ENCODE measurements around the gene DOCK2. TPM values are rescaled to one million over a fixed set of nuclear protein-coding genes. Genes with fewer than 3 reads are reported as not detected.

DOCK2 gene
- total RNA-seq, 1 experiment from 2014 or later: 4.6 TPM

DNA sequence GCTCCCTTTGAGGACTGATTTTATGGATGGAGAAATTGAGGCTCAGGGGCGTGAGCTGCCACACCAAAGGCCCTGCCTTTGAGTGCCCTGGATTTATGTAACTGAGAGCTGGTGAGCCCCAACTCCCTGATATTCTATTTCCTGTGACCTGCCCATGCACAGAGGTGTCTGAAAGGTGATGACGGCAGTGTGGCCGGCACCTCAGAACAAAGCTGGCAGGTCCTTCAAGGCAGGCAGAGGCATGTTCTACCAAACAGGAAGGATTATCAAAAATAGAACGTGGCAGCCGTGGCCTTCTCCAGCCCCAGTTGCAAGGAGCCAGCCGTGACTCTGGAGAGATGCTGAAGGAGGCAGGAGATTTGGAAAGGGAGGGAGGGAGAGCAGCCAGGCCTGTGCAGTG lies 307.0 kb downstream of the DOCK2 start:
- peaks cover 19% of the 10 kb centered on the region for H3K4me1 Mint-ChIP-seq
- no peaks in the 10 kb centered on the region; the same call in 1 of the 2 replicates for H3K27me3 Mint-ChIP-seq (ENCODE audit: low read depth)
- POLR2A ChIA-PET: no interaction called here
- no peaks in the 10 kb centered on the region for H3K9me3 Mint-ChIP-seq
- TF ChIP-seq ZNF263 (CRISPR knock-in tag; IDR thresholded peaks at IDR 0.05; ENCODE audit: low read depth): no peak
- ATAC-seq (no peak), DNase-seq (ENCODE audit: low spot score) (no peak)
- CTCF ChIA-PET: no interaction called here
- no peaks in the 10 kb centered on the region for H3K36me3 Mint-ChIP-seq
- H3K4me3 Mint-ChIP-seq: no peak overlapping the region
- H3K27ac Mint-ChIP-seq: no peak overlapping the region

DNA sequence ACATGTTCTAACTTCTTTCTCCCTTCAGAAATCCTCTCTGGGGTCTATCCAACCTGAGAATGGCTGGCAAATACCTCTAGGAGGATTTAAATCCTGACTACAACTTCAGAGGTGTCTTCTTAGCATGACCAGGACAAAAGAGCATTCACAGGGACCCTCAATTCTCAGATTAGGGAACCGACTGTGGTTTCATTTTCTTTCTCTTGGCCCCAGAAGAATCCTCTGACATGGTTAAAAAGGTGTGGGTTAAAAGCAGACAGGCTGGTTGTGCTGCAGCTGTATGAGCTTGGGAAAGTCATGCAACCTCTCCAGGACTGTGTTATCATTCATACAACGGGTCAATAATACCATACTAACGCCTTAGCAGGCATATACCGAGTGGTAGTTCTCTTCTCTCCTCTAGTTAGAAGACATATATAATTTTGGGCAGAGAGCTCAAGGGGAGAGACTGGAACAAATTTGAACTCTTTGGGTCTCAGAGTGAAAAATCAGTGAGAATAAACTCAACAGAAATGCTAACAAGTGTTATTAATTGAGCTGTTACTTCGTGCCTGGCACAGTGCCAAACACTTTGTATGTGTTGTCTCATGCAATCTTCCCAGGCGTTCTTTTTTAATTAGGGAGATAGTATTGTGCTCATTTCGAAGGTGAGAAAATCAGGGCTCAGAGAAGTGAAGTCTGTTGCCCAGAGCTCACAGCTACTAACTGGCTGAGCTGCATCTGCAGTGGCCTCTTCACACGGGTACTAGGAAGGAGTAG lies 308.0 kb downstream of the DOCK2 start:
- ATAC-seq: no peak
- no peak overlapping the region for H3K4me3 Mint-ChIP-seq
- no peaks in the 10 kb centered on the region for H3K9me3 Mint-ChIP-seq
- CTCF ChIA-PET: interaction anchor here (1.1 to 2.4 kb wide), 4 partner anchors 26 to 239 kb away, joined by 3 to 13 read pairs (median 5); partner anchors contain the start of gene INSYN2B
- no peak overlapping the region; the same call in 1 of the 2 replicates for H3K27ac Mint-ChIP-seq
- peaks cover 19% of the 10 kb centered on the region for H3K4me1 Mint-ChIP-seq
- no peaks in the 10 kb centered on the region for H3K36me3 Mint-ChIP-seq
- POLR2A ChIA-PET: no interaction called here
- no peaks in the 10 kb centered on the region; the same call in 1 of the 2 replicates for H3K27me3 Mint-ChIP-seq (ENCODE audit: low read depth)
- TF ChIP-seq SOX15 (CRISPR knock-in tag; IDR thresholded peaks at IDR 0.05): no peak
- TF ChIP-seq MXD4 (CRISPR knock-in tag; IDR thresholded peaks at IDR 0.05; ENCODE audit: borderline replicate concordance): no peak
- no peak for TF ChIP-seq CBFB (CRISPR knock-in tag; IDR thresholded peaks at IDR 0.05; ENCODE audit: low read depth)
- TF ChIP-seq NR3C1 (CRISPR knock-in tag; conservative IDR thresholded peaks at IDR 0.05; ENCODE audit: low read depth): no peak
- TF ChIP-seq, protein P1, sequence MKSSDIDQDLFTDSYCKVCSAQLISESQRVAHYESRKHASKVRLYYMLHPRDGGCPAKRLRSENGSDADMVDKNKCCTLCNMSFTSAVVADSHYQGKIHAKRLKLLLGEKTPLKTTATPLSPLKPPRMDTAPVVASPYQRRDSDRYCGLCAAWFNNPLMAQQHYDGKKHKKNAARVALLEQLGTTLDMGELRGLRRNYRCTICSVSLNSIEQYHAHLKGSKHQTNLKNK (CRISPR knock-in tag; IDR thresholded peaks at IDR 0.05): no peak
- TF ChIP-seq, protein P2, sequence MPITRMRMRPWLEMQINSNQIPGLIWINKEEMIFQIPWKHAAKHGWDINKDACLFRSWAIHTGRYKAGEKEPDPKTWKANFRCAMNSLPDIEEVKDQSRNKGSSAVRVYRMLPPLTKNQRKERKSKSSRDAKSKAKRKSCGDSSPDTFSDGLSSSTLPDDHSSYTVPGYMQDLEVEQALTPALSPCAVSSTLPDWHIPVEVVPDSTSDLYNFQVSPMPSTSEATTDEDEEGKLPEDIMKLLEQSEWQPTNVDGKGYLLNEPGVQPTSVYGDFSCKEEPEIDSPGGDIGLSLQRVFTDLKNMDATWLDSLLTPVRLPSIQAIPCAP (CRISPR knock-in tag; IDR thresholded peaks at IDR 0.05): no peak
- no peak for TF ChIP-seq TCF7 (CRISPR knock-in tag; IDR thresholded peaks at IDR 0.05; ENCODE audit: low read depth)
- TF ChIP-seq, protein P3, sequence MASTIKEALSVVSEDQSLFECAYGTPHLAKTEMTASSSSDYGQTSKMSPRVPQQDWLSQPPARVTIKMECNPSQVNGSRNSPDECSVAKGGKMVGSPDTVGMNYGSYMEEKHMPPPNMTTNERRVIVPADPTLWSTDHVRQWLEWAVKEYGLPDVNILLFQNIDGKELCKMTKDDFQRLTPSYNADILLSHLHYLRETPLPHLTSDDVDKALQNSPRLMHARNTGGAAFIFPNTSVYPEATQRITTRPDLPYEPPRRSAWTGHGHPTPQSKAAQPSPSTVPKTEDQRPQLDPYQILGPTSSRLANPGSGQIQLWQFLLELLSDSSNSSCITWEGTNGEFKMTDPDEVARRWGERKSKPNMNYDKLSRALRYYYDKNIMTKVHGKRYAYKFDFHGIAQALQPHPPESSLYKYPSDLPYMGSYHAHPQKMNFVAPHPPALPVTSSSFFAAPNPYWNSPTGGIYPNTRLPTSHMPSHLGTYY (CRISPR knock-in tag; IDR thresholded peaks at IDR 0.05): no peak
- TF ChIP-seq SMAD3 (CRISPR knock-in tag; IDR thresholded peaks at IDR 0.05; ENCODE audit: borderline replicate concordance): no peak
- TF ChIP-seq, protein P4, sequence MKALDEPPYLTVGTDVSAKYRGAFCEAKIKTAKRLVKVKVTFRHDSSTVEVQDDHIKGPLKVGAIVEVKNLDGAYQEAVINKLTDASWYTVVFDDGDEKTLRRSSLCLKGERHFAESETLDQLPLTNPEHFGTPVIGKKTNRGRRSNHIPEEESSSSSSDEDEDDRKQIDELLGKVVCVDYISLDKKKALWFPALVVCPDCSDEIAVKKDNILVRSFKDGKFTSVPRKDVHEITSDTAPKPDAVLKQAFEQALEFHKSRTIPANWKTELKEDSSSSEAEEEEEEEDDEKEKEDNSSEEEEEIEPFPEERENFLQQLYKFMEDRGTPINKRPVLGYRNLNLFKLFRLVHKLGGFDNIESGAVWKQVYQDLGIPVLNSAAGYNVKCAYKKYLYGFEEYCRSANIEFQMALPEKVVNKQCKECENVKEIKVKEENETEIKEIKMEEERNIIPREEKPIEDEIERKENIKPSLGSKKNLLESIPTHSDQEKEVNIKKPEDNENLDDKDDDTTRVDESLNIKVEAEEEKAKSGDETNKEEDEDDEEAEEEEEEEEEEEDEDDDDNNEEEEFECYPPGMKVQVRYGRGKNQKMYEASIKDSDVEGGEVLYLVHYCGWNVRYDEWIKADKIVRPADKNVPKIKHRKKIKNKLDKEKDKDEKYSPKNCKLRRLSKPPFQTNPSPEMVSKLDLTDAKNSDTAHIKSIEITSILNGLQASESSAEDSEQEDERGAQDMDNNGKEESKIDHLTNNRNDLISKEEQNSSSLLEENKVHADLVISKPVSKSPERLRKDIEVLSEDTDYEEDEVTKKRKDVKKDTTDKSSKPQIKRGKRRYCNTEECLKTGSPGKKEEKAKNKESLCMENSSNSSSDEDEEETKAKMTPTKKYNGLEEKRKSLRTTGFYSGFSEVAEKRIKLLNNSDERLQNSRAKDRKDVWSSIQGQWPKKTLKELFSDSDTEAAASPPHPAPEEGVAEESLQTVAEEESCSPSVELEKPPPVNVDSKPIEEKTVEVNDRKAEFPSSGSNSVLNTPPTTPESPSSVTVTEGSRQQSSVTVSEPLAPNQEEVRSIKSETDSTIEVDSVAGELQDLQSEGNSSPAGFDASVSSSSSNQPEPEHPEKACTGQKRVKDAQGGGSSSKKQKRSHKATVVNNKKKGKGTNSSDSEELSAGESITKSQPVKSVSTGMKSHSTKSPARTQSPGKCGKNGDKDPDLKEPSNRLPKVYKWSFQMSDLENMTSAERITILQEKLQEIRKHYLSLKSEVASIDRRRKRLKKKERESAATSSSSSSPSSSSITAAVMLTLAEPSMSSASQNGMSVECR (CRISPR knock-in tag; IDR thresholded peaks at IDR 0.05; ENCODE audit: borderline replicate concordance): no peak
- TF ChIP-seq GRHL2 (CRISPR knock-in tag; IDR thresholded peaks at IDR 0.05; ENCODE audit: insufficient replicate concordance, severe bottlenecking): no peak
- TF ChIP-seq ZNF263 (CRISPR knock-in tag; IDR thresholded peaks at IDR 0.05; ENCODE audit: low read depth): no peak
- no peak for TF ChIP-seq NFYB (CRISPR knock-in tag; conservative IDR thresholded peaks at IDR 0.05; ENCODE audit: low read depth)
- no peak for TF ChIP-seq CREM (CRISPR knock-in tag; IDR thresholded peaks at IDR 0.05)
- TF ChIP-seq ZNF138 (CRISPR knock-in tag; conservative IDR thresholded peaks at IDR 0.05): no peak
- TF ChIP-seq, protein P5, sequence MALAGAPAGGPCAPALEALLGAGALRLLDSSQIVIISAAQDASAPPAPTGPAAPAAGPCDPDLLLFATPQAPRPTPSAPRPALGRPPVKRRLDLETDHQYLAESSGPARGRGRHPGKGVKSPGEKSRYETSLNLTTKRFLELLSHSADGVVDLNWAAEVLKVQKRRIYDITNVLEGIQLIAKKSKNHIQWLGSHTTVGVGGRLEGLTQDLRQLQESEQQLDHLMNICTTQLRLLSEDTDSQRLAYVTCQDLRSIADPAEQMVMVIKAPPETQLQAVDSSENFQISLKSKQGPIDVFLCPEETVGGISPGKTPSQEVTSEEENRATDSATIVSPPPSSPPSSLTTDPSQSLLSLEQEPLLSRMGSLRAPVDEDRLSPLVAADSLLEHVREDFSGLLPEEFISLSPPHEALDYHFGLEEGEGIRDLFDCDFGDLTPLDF (CRISPR knock-in tag; IDR thresholded peaks at IDR 0.05): no peak
- TF ChIP-seq, protein P6, sequence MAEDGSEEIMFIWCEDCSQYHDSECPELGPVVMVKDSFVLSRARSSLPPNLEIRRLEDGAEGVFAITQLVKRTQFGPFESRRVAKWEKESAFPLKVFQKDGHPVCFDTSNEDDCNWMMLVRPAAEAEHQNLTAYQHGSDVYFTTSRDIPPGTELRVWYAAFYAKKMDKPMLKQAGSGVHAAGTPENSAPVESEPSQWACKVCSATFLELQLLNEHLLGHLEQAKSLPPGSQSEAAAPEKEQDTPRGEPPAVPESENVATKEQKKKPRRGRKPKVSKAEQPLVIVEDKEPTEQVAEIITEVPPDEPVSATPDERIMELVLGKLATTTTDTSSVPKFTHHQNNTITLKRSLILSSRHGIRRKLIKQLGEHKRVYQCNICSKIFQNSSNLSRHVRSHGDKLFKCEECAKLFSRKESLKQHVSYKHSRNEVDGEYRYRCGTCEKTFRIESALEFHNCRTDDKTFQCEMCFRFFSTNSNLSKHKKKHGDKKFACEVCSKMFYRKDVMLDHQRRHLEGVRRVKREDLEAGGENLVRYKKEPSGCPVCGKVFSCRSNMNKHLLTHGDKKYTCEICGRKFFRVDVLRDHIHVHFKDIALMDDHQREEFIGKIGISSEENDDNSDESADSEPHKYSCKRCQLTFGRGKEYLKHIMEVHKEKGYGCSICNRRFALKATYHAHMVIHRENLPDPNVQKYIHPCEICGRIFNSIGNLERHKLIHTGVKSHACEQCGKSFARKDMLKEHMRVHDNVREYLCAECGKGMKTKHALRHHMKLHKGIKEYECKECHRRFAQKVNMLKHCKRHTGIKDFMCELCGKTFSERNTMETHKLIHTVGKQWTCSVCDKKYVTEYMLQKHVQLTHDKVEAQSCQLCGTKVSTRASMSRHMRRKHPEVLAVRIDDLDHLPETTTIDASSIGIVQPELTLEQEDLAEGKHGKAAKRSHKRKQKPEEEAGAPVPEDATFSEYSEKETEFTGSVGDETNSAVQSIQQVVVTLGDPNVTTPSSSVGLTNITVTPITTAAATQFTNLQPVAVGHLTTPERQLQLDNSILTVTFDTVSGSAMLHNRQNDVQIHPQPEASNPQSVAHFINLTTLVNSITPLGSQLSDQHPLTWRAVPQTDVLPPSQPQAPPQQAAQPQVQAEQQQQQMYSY (CRISPR knock-in tag; IDR thresholded peaks at IDR 0.05): no peak
- no peak for TF ChIP-seq NR2C2 (CRISPR knock-in tag; IDR thresholded peaks at IDR 0.05)
- DNase-seq (ENCODE audit: low spot score): no peak

Data from WTC11 (cell line).